HG02763 (cell line): Measurements from ENCODE around the gene TPST2.
"Not testable (repeated sequence)": the region's sequence is repeated elsewhere in the genome, so short reads cannot be mapped to it uniquely, and the experiment has no call there.

Source experiments
- ATAC-seq: cut with Tn5 transposase; IDR thresholded peaks from one replicate; pipeline ENCODE4 v1.9.1; 2021; ENCODE audit warnings: mild to moderate bottlenecking, moderate library complexity; ENCODE audit not compliant: unreplicated experiment

Gene TPST2

DNA sequence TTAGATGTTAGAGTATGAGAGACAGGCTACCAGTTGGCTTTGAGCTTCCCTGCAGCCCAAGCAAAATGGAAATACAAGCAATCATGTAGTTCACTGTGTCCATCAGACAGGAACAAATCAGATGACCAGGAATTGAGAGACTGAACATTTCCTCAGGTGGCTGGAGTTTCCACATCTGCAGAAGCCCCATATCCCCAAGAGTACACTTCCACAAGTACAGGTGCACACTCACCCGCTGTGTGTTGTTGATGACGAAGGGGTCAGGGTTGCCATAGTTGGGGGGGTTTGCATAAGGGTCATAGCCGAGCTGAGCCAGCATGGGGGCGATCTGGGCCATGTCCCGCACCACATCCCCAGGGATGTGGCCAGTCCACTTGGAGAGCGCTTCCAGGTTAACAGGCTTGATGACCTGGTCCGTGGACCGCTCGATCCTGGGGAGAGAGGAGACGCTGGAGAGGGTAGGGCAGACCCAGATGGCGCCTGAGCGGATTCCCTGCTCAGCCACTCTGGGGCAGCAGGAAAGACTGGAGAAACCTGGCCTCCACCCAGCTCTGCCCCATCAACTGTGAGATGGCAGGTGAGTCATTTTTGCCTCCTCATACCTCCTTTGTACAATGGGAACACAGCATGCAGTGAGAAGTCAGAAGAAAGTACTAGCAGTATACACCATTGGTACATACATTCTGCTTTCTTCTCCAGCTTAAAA is 53.7 kb downstream of the TPST2 start:
- ATAC-seq: no peak

- no peak for ATAC-seq
These were observed 54.4 kb downstream of the TPST2 start for GRCh38 chr22:26535603-26535908.

DNA sequence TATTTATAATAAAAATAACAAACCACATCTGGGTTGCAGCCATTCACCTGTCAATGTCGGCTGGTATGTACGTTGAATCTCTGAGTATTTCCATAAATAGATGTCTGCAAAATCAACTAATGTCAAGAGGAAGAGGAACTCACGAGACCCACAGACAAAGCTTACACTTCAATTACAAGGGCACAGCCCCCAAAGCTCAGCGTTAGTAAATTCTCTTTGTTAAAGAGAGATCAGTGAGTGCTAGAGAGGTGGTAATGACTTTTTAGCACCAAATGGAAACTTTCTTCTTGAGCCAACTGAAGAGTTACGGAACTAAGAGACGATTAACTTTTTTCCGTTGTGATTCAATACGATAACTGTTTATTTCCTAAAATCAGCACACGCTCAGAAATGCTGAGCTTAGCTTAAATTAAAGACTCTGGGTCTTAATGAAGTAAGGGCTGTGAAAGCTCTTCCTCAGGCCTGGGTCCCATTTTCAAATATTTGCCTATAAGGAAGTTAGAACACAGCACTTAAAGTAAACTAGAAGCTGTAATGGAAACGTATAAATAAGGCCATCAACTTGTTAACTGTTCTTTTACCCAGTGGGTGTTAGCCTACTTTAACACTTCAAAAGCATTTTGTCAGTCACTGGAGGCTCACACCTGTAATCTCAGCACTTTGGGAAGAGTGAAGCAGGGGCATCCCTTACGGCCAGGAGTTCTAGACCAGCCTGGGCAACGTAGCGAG is 54.9 kb downstream of the TPST2 start:
- ATAC-seq: no peak

GRCh38 chr22:26534171-26534855 is 55.6 kb downstream of the TPST2 start:
- no peak for ATAC-seq

- ATAC-seq: no peak
These were observed 60.6 kb downstream of the TPST2 start for GRCh38 chr22:26529345-26529744.

DNA sequence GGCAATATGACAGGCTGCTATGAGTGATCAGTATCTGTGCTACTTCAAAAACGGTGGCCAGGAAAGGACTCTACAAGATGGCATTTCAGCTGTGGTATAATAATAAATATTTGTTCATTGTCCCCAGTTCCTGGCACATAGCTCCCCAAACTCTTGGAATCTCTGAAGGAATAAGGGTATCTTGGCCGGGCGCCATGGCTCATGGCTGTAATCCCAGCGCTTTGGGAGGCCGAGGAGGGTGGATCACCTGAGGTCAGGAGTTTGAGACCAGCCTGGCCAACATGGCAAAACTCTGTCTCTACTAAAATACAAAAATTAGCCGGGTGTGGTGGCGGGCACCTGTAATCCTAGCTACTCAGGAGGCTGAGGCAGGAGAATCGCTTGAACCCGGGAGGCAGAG is 61.4 kb downstream of the TPST2 start:
- not testable (repeated sequence) for ATAC-seq

- no peak for ATAC-seq
These were observed 62.1 kb downstream of the TPST2 start for GRCh38 chr22:26527574-26528465.

DNA sequence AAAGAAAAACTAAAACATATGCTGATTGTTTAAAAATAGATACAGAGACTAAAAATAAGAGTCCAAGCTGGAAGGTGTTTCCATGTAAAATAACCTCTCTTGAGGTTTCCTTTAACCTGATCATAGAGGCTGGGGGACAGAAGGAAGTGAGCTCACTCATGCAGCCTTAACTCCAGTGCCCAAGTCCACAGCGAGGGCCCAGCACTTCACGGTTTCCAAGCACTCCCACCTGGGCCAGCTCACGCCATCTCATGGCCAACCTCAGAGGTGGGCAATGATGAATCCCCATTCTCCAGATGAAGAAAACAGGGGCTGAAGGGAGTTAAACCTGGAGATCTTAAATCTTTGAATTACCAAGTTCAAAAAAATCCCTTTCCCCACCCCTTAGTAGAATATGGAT is 62.8 kb downstream of the TPST2 start:
- ATAC-seq: no peak

DNA sequence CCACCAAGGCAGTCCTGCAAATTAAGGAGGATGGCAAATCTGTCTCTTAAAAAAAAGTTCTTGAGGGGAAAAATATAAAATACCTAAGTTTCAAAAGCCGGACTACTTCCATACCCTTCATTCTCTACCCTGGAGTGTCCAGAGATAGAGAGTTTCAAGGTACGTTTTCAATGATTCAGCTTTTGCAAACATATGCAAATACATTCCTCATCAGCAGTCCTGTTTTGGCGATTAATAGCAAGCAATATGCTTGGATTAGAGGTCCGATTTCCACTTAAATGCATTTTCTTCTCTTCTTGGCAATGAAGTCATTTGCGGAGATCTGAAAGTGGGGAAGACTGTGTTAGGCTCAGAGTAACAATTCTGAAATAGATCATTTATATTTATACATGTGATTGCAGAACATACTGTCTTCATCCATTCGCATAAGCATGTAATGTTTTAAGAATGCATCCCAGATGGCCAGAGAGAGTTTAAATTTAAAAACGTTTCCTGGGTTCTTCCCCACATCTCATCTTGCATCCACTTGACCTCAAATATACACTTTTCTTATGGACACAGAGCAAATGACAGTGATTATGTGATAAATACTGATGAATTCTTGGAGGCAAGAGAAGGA is 63.9 kb downstream of the TPST2 start:
- ATAC-seq: no peak

DNA sequence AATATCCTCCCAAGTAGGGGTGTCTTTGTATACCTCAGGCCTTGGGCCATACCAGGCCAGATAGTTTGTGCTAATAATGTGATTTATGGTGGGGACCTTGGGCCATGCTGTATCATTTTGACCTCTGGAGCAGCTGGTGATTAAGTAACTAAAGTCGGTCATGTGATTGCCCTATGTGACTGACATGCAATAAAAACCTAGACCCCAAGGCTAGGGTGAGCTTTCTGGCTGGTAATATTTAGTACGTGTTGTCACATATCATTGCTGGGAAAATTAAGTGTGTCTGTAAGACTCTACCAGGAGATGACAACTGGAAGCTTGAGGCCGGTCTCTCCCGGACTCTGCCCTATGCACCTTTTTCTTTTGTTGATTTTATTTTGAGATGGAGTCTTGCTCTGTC is 65.1 kb downstream of the TPST2 start:
- no peak for ATAC-seq

GRCh38 chr22:26522592-26522991 is 67.3 kb downstream of the TPST2 start:
- ATAC-seq: no peak

DNA sequence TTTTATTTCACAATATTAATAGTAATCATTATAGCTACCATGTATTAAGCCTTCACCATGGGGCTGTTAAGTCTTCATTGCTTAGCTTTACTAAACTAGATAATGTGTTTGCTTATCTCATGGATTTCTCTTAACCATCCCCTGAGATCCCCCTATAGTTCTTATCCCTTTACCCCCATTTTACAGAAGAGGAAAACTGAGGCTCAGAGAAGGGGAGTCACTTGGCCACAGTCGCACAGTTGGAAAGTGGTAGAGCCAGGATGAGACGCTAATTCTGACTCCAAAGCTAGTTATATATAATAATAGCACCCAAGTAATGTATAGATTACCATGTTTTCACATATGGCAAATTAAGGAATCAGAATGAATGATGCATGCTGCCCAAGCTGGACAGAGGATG is 67.9 kb downstream of the TPST2 start:
- no peak for ATAC-seq

- no peak for ATAC-seq
These were observed 72.5 kb downstream of the TPST2 start for GRCh38 chr22:26517429-26517828.

GRCh38 chr22:26516503-26516902 is 73.4 kb downstream of the TPST2 start:
- no peak for ATAC-seq

GRCh38 chr22:26515931-26516330 is 74.0 kb downstream of the TPST2 start:
- no peak for ATAC-seq

DNA sequence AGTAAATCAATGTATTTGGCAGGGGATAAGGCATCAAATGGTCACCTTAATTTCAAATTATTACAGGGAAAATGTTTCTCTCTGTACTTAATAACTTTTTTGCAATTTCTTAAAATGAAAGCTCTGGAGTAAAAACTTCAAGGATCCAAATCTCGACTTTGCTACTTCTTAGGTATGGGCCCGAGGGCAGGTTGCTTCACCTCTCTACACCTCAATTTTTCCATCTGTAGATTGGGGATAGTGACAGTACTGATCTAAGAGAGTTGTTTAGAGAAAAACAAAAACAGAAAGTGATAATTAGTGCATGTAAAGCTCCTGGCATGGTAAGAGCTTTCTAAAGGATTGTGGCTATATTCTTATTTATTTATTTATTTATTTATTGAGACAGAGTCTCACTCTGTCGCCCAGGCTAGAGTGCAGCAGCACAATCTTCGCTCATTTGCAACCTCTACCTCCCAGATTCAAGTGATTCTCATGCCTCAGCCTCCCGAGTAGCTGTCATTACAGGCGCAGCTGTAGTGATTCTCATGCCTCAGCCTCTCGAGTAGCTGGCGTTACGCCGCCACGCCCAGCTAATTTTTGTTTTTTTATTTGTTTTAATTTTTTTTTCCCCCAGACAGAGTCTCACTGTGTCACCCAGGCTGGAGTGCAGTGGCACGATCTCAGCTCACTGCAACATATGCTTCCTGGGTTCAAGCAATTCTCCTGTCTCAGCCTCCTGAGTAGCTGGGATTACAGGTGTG is 75.3 kb downstream of the TPST2 start:
- no peak for ATAC-seq

DNA sequence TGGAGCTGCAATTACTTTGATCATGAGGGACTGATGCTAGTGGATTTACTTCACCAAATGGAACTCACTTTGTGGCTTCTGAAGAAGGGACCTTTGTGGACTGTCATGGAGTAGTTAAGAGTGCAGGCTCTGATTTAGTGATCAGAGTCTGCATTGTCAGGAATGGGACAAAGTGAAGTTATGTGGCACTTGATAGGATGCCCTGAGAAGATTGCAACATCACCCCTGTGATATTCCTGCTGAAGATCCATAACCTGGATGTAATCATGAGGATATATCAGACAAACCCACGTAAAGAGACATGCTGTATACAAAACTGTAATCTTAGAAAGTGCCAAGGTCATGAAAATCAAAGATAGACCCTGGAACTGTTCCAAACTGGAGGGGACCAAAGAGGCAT is 76.1 kb downstream of the TPST2 start:
- ATAC-seq: no peak

- ATAC-seq: peak; percentile 88
These were observed 77.7 kb downstream of the TPST2 start, which contains the start of gene TFIP11 for GRCh38 chr22:26512149-26512793. TFIP11 (minus strand) TSS chr22:26512473; CDS start chr22:26510272, 2,201 bp downstream.

- no peak for ATAC-seq
These were observed 81.8 kb downstream of the TPST2 start for GRCh38 chr22:26508148-26508547.
